Pulmonary artery endothelial cell (primary cell): ENCODE measurements around the gene SRGAP2. TPM values are rescaled to one million over a fixed set of nuclear protein-coding genes. Genes with fewer than 3 reads are reported as not detected.
"Not testable (repeated sequence)": the region's sequence is repeated elsewhere in the genome, so short reads cannot be mapped to it uniquely, and the experiment has no call there.

Experiments
- DNase-seq: peaks from one replicate; pipeline ENCODE4 v3.0.0-alpha.2; 2011; ENCODE audit warnings: low read depth, low spot score
- total RNA-seq: library from RNA; depleted of rRNA; stranded (reverse); fragments of >200 nt; gene quantifications from 2 replicates; pipeline ENCODE4 v1.2.3, GENCODE V29; 2014

Gene SRGAP2
- total RNA-seq, 1 donor from 2014 or later = 79.4 TPM

DNA sequence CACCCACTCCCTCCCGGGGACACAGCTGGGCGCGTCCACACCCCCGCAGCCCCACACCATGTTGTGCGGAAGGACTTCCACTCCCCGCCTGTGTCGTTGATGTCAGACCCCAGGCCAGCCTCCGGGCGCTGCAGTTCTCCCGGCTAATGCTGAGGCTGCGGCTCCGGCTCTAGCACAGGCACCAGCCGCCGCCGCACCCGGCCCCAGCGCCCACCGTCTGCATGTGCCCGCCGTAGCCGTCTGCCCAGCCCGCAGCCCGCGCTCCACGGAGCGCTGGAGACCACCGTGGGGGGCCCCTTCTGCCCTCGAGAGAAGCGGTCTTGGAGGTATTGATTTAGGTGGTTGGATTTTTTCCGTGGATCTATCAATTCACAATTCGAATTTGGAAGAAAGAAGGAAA, 2.2 kb downstream of the SRGAP2 start:
- not testable (repeated sequence) for DNase-seq

DNA sequence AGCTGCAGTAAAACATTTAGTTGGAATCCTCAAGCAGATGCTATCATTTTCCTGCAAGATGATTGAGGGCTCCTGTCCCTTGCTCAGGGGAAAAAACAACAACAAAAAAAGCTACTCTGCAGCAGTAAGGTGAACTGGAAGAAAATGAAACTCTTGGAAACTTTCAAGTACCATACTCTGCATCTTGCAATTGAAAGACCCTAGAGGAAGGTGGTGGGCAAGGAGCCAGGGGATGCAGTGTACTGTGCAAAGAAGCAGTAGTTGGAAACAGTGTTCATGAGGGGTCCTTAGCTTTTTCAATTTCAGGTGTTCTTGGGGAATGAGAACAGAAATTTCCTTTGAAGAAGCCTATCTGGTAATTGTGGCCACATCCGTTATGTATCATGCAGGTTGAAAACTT, 7.5 kb downstream of the SRGAP2 start:
- DNase-seq = not testable (repeated sequence)

- DNase-seq = not testable (repeated sequence)
Measured at GRCh38 chr1:206215600-206216392, 12.5 kb downstream of the SRGAP2 start.

GRCh38 chr1:206218285-206218684, 14.9 kb downstream of the SRGAP2 start:
- DNase-seq = not testable (repeated sequence)

- not testable (repeated sequence) for DNase-seq
Measured at GRCh38 chr1:206218765-206219164, 15.4 kb downstream of the SRGAP2 start.

DNA sequence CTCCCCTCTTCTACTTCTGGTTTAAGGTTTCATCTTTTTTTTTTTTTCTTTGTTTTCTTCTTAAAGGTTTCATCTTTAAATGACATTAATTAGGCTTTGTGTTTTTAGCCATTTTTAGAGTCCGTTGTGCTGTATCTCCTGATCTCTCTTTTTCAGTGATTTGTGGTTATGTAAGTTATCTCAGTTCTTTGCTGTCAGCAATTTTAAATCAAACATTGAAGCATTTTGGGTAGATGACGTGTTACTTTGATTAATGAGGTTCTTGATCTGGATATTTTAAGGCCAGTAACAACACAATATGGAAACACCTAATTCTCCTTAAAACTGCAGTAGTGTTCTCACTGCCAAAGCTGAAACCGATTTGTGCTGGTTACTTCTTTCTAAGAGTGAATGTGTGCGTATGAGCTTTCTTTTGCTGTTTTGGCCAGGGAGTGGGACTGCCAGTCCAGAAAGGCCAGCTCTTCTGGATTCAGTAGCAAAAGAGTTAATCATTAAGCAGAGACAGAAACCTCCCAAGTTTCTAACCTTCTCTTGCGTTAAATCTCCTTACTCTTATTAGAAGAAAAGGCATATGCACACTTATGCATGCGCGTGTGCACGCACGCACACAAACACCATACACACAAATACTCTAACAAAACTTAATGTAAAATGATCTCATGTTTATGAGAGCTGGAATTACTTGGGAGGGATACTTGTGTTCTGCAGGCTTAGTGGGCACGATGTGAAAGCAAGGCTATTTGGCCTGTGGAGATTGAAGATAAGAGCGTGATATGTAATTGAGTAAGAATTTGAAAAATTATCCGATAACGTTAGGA, 16.4 kb downstream of the SRGAP2 start:
- not testable (repeated sequence) for DNase-seq

- DNase-seq = not testable (repeated sequence)
Measured at GRCh38 chr1:206220332-206221000, 17.1 kb downstream of the SRGAP2 start.

- DNase-seq = not testable (repeated sequence)
Measured at GRCh38 chr1:206221585-206221984, 18.2 kb downstream of the SRGAP2 start.

GRCh38 chr1:206224190-206224776, 20.9 kb downstream of the SRGAP2 start:
- DNase-seq = not testable (repeated sequence)

DNA sequence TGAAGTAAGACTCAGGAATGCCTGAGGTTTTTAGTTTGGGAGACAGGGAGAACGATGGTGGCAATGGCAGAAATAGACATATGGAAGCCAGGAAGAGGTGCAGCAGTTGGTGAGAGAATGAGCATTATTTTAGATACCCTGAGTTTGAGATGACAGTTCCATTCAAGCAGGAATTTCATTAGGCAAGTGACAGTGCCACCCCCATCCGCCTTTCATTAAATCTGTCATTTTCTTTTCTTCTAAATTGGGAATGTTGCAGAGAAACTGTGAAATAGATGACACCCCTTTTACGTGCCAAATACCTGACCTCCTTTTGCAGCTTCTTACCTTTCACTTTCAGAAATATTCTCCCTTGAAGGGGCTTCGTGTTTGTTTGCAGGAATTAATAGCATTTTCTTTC, 22.0 kb downstream of the SRGAP2 start:
- not testable (repeated sequence) for DNase-seq

GRCh38 chr1:206226886-206227285, 23.5 kb downstream of the SRGAP2 start:
- DNase-seq = not testable (repeated sequence)

GRCh38 chr1:206229286-206229685, 25.9 kb downstream of the SRGAP2 start:
- DNase-seq = not testable (repeated sequence)

DNA sequence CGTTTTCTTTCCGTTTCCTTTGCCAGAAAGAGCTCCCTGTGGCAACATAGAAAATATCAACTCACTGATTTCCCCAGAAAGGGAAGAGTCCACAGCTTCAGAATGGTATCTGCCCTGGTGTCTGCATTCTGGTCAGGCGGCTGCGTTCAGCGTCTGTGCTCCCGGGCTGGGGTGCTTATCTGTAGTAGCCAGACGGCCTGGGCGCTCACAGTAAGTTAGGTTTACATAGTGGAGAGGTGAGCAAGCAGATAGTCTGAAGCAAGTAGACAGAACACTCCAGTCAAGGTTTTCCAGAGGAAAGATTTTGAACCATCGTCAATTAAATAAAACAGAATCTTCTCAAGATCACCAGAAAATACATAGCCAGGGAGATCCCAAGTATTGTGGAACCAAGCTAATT, 28.6 kb downstream of the SRGAP2 start:
- not testable (repeated sequence) for DNase-seq

DNA sequence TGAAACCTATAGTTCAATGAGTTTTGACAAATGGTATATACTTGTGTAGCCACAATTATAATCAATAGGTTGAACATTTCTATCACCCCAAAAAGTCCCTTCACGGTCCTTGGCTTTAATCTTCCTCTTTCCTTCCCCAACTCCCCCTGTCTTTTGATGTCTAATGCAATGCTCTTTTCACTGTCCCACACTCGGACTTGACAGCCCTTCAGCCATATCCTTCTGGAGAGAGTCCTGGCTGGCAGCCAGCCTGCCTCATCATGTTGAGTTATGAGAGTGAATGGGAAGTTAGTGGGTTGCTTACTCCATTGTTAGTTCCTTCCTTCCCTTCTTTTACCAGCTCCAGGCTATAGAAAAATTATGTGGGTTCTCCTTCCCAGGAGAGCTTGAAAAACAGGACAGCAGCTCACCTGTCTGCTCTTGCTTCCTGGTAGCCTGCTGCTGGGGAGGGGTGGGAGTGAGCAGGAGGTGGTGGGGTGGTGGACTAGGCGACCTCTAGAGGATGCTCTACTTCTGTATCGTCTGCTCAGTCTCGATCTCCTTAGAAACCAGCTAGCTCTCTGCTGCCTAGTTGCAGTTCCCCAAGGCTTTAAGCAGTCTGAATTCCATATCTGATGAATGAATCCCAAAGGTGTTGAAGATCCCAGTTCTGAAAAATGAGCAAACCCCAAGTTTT, 29.8 kb downstream of the SRGAP2 start:
- DNase-seq = not testable (repeated sequence)

DNA sequence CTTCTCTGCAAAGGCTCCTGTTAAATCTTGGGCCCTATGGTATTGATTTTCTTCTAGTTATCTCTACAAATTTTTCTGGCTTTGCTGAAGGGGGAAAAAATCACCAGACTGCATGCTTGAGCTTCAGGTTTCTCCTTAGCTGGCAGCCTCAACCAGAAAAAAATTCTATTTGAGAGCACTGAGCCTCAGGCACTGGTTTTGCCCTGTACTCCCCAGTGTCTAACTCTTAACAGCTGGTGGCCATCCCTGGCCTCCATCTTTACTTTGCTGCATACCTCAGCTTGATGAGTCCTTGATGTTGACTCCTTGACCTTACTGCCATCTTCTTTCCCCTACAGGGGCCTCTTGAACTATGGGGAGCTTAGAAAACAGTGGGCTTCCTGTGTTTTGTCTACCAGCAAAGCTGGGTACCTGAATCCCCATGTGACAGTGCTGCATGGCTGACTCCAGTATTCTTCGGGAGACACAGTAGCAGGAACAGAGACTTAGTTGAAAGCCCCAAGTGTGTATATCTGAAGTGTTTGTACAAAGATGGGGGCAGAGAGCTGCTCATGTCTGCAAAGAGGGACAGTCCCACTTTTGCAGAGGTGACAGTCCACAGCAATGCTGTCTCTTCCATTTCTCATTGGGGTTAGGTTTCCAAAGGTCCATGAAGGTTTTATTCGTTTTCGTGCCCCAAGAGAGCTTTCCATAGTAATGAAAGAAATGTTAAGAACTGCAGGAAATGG, 31.0 kb downstream of the SRGAP2 start:
- DNase-seq = not testable (repeated sequence)

DNA sequence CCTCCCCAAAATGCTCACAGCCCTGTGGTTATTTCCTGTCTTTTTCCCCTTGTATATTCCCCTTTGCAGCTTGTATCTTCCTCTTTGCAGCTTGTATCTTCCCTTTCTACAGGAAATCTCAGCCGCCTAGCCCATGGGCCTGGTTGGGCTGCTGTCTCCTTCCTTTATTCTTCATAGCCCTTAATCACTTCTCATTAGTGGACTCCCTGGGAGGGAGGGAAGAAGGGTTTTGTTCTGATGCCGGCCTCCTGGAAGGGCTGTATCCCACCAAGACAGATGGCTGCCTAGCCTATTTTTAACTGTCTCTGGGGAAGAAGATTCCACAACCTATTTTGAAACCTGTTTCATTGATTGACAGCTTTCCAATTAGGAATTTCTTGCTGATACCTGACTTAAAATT, 31.8 kb downstream of the SRGAP2 start:
- not testable (repeated sequence) for DNase-seq

DNA sequence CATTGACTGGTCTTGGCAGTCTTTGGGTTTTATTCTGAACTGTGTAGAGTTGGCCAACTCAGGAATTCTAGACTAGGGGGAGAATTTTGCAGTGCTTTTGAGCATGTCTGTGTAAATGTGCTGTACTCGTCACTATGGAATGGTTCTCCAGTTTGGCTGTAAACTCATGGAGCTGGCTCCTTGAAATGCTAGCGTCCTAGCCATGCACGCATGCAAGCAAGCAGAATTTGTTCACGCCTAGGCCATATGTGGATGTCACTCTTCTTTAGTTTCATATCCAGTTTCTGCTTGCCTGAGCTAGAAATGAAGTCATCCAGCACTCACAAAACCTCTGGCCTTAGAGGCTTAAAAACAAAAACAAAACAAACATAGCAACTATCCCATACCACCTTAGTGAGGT, 36.9 kb downstream of the SRGAP2 start:
- DNase-seq = not testable (repeated sequence)

- not testable (repeated sequence) for DNase-seq
Measured at GRCh38 chr1:206243335-206243734, 40.0 kb downstream of the SRGAP2 start.

GRCh38 chr1:206245479-206245878, 42.1 kb downstream of the SRGAP2 start:
- DNase-seq = not testable (repeated sequence)
